WTC11 (cell line): ENCODE measurements around the gene RAI1. TPM values are rescaled to one million over a fixed set of nuclear protein-coding genes. Genes with fewer than 3 reads are reported as not detected.

ENCODE experiments used
- ATAC-seq: fragments of 200-7000 bp; cut with Tn5 transposase; 2 replicates; pipeline ENCODE4 v1.10.0; 2021; ENCODE audit warnings: mild to moderate bottlenecking, moderate library complexity
- CTCF ChIA-PET: fragments of 300-600 bp; sonication (Branson Sonifier 250); formaldehyde crosslinking; loops from one replicate; lab custom pipeline; 2021; ENCODE audit warnings: antibody characterized with exemption; lab: Charles Lee
- POLR2A ChIA-PET: fragments of 350-600 bp; sonication (Branson Sonifier 250); formaldehyde crosslinking; loops from one replicate; lab custom pipeline; 2021; ENCODE audit warnings: antibody characterized with exemption; lab: Charles Lee
- DNase-seq: peaks from one replicate; pipeline ENCODE4 v3.0.0; 2021; ENCODE audit warnings: low spot score
- H3K27ac Mint-ChIP-seq: 2 replicates; pipeline ENCODE4 v1.8.0; 2021; ENCODE audit warnings: mixed read lengths
- H3K27me3 Mint-ChIP-seq: 2 replicates; pipeline ENCODE4 v1.8.0; 2021; ENCODE audit warnings: low read depth, mild to moderate bottlenecking, moderate library complexity, mixed read lengths
- H3K36me3 Mint-ChIP-seq: 2 replicates; pipeline ENCODE4 v1.8.0; 2021; ENCODE audit warnings: mixed read lengths
- H3K4me1 Mint-ChIP-seq: 2 replicates; pipeline ENCODE4 v1.8.0; 2022; ENCODE audit warnings: mixed read lengths
- H3K4me3 Mint-ChIP-seq: 2 replicates; pipeline ENCODE4 v1.8.0; 2021; ENCODE audit warnings: mild to moderate bottlenecking, moderate library complexity, mixed read lengths
- H3K9me3 Mint-ChIP-seq: 2 replicates; pipeline ENCODE4 v1.8.0; 2021; ENCODE audit warnings: mixed read lengths
- AFF4 ChIP-seq: sonication (generic); formaldehyde crosslinking; IDR thresholded peaks from 2 replicates; pipeline ENCODE4 v1.8.1; 2023; ENCODE audit warnings: mild to moderate bottlenecking, missing genetic modification reagents, borderline replicate concordance
- ARID4B ChIP-seq: sonication (generic); formaldehyde crosslinking; IDR thresholded peaks from 2 replicates; pipeline ENCODE4 v1.8.0; 2023; ENCODE audit warnings: missing genetic modification reagents, mild to moderate bottlenecking, borderline replicate concordance
- EMX1 ChIP-seq: fragments of 250-450 bp; sonication (Bioruptor Pico); IDR thresholded peaks from 2 replicates; pipeline ENCODE4 v1.8.0; 2021; ENCODE audit warnings: mild to moderate bottlenecking
- ERG ChIP-seq: fragments of 250-450 bp; sonication (Bioruptor Pico); IDR thresholded peaks from 2 replicates; pipeline ENCODE4 v1.8.0; 2021; ENCODE audit warnings: mild to moderate bottlenecking
- ESRRA ChIP-seq: sonication (generic); formaldehyde crosslinking; IDR thresholded peaks from 2 replicates; pipeline ENCODE4 v1.8.1; 2022; ENCODE audit warnings: mild to moderate bottlenecking, missing genetic modification reagents, borderline replicate concordance
- FOXP4 ChIP-seq: sonication (generic); formaldehyde crosslinking; IDR thresholded peaks from 2 replicates; pipeline ENCODE4 v1.8.0; 2022; ENCODE audit warnings: mild to moderate bottlenecking, missing genetic modification reagents
- GABPB1 ChIP-seq: sonication (generic); formaldehyde crosslinking; IDR thresholded peaks from 2 replicates; pipeline ENCODE4 v1.8.1; 2023; ENCODE audit warnings: mild to moderate bottlenecking, missing genetic modification reagents
- GRHL2 ChIP-seq: fragments of 250-450 bp; sonication (Bioruptor Pico); IDR thresholded peaks from 2 replicates; pipeline ENCODE4 v1.8.0; 2022; ENCODE audit warnings: mild to moderate bottlenecking, moderate library complexity; ENCODE audit not compliant: insufficient replicate concordance, severe bottlenecking
- HMGA2 ChIP-seq: fragments of 250-450 bp; sonication (Bioruptor Pico); IDR thresholded peaks from 2 replicates; pipeline ENCODE4 v1.4.0; 2021; ENCODE audit warnings: mild to moderate bottlenecking, moderate library complexity
- HMGXB4 ChIP-seq: sonication (generic); formaldehyde crosslinking; IDR thresholded peaks from 2 replicates; pipeline ENCODE4 v1.8.1; 2023; ENCODE audit warnings: mild to moderate bottlenecking, moderate library complexity, missing genetic modification reagents
- IRF2 ChIP-seq: sonication (generic); formaldehyde crosslinking; IDR thresholded peaks from 2 replicates; pipeline ENCODE4 v1.8.0; 2022; ENCODE audit warnings: low read depth, missing genetic modification reagents, borderline replicate concordance
- JAZF1 ChIP-seq: fragments of 250-450 bp; sonication (Bioruptor Pico); IDR thresholded peaks from 2 replicates; pipeline ENCODE4 v1.9.0; 2021; ENCODE audit warnings: moderate library complexity, mild to moderate bottlenecking, inconsistent platforms
- MYBL2 ChIP-seq: sonication (generic); formaldehyde crosslinking; IDR thresholded peaks from 2 replicates; pipeline ENCODE4 v1.8.1; 2023; ENCODE audit warnings: mild to moderate bottlenecking, moderate library complexity, missing genetic modification reagents
- NR1H2 ChIP-seq: sonication (generic); formaldehyde crosslinking; IDR thresholded peaks from 2 replicates; pipeline ENCODE4 v1.9.0; 2021; ENCODE audit warnings: mild to moderate bottlenecking, moderate library complexity, missing genetic modification reagents
- TEAD1 ChIP-seq: sonication (generic); formaldehyde crosslinking; IDR thresholded peaks from 2 replicates; pipeline ENCODE4 v1.8.0; 2022; ENCODE audit warnings: mild to moderate bottlenecking, missing genetic modification reagents
- TEAD4 ChIP-seq: sonication (generic); formaldehyde crosslinking; IDR thresholded peaks from 2 replicates; pipeline ENCODE4 v1.8.0; 2022; ENCODE audit warnings: mild to moderate bottlenecking, missing genetic modification reagents
- ZNF121 ChIP-seq: sonication (generic); formaldehyde crosslinking; IDR thresholded peaks from 2 replicates; pipeline ENCODE4 v1.8.0; 2023; ENCODE audit warnings: missing genetic modification reagents
- ZNF396 ChIP-seq: fragments of 250-450 bp; sonication (Bioruptor Pico); IDR thresholded peaks from 2 replicates; pipeline ENCODE4 v1.8.0; 2021; ENCODE audit warnings: mild to moderate bottlenecking, moderate library complexity, borderline replicate concordance
- ZNF416 ChIP-seq: fragments of 250-450 bp; sonication (Bioruptor Pico); IDR thresholded peaks from 2 replicates; pipeline ENCODE4 v1.9.0; 2021; ENCODE audit warnings: mild to moderate bottlenecking, inconsistent platforms
- ZNF425 ChIP-seq: fragments of 250-450 bp; sonication (Bioruptor Pico); conservative IDR thresholded peaks from 2 replicates; pipeline ENCODE4 v1.9.0; 2021; ENCODE audit warnings: mild to moderate bottlenecking
- total RNA-seq: library from RNA; stranded (reverse); gene quantifications from 3 replicates; pipeline ENCODE4 v1.2.3, GENCODE V29; 2021

The RAI1 gene
- total RNA-seq, 1 experiment from 2014 or later: 12.7 TPM

- POLR2A ChIA-PET: interaction anchor here (0.6 kb wide), 1 partner anchor 274 kb away, joined by 3 read pairs; the partner anchor contains the start of gene RASD1
- ATAC-seq: no peak
- Mint-ChIP-seq H3K36me3 (no peaks in the 10 kb centered on the region), H3K27me3 (no peaks in the 10 kb centered on the region; the same call in 1 of the 2 replicates), H3K4me3 (no peak overlapping the region), H3K9me3 (no peaks in the 10 kb centered on the region), H3K4me1 (peaks cover 19% of the 10 kb centered on the region), H3K27ac (no peak overlapping the region)
- CTCF ChIA-PET: interaction anchor here (1.2 to 1.5 kb wide), 2 partner anchors 10 to 42 kb away, joined by 3 read pairs; no protein-coding TSS in a partner anchor
- TF ChIP-seq ZNF425 (CRISPR knock-in tag) (no peak), HMGA2 (CRISPR knock-in tag) (no peak), ZNF121 (CRISPR knock-in tag) (no peak), JAZF1 (CRISPR knock-in tag) (no peak), ZNF416 (CRISPR knock-in tag) (no peak), ARID4B (CRISPR knock-in tag) (no peak), TEAD4 (CRISPR knock-in tag) (no peak), TEAD1 (CRISPR knock-in tag) (no peak), AFF4 (CRISPR knock-in tag) (no peak), IRF2 (no peak), ESRRA (CRISPR knock-in tag) (no peak), GABPB1 (CRISPR knock-in tag) (no peak), HMGXB4 (CRISPR knock-in tag) (no peak), MYBL2 (CRISPR knock-in tag) (no peak), ZNF396 (CRISPR knock-in tag) (no peak), GRHL2 (CRISPR knock-in tag) (no peak), EMX1 (CRISPR knock-in tag) (no peak), ERG (CRISPR knock-in tag) (no peak), FOXP4 (CRISPR knock-in tag) (no peak), NR1H2 (CRISPR knock-in tag) (no peak)
- no peak for DNase-seq
Observed at GRCh38 chr17:17770632-17771044, 89.4 kb downstream of the RAI1 start.
